HepG2 (cell line): Measurements from ENCODE around the gene CLCNKA. TPM values are rescaled to one million over a fixed set of nuclear protein-coding genes. Genes with fewer than 3 reads are reported as not detected.

Source experiments
- BHLHE40 ChIP-seq: IDR thresholded peaks from 2 replicates; pipeline ENCODE4 v1.6.1; 2011; ENCODE audit warnings: low read length, improper control_type of control experiment
- DNMT1 ChIP-seq: sonication (generic); formaldehyde crosslinking; IDR thresholded peaks from 2 replicates; pipeline ENCODE4 v1.5.1; 2020; ENCODE audit warnings: mild to moderate bottlenecking, missing genetic modification reagents
- EED ChIP-seq: sonication (generic); formaldehyde crosslinking; IDR thresholded peaks from 2 replicates; pipeline ENCODE4 v1.5.0; 2020; ENCODE audit warnings: mild to moderate bottlenecking, missing genetic modification reagents
- HDAC1 ChIP-seq: sonication (generic); formaldehyde crosslinking; IDR thresholded peaks from 2 replicates; pipeline ENCODE4 v1.5.1; 2020; ENCODE audit warnings: mild to moderate bottlenecking, missing genetic modification reagents
- HMG20A ChIP-seq: IDR thresholded peaks from 2 replicates; pipeline ENCODE4 v1.6.1; 2016; ENCODE audit warnings: borderline replicate concordance
- KMT2A ChIP-seq: sonication (generic); formaldehyde crosslinking; IDR thresholded peaks from 2 replicates; pipeline ENCODE4 v1.4.0; 2020; ENCODE audit warnings: missing genetic modification reagents
- NFIC ChIP-seq: IDR thresholded peaks from 2 replicates; pipeline ENCODE4 v1.6.1; 2012; ENCODE audit warnings: mild to moderate bottlenecking, low read length, inconsistent platforms
- PITX1 ChIP-seq: sonication (generic); formaldehyde crosslinking; IDR thresholded peaks from 2 replicates; pipeline ENCODE4 v1.5.1; 2020; ENCODE audit warnings: mild to moderate bottlenecking, missing genetic modification reagents
- RXRA ChIP-seq: sonication (generic); formaldehyde crosslinking; IDR thresholded peaks from 2 replicates; pipeline ENCODE4 v1.5.1; 2020; ENCODE audit warnings: missing genetic modification reagents
- TEAD3 ChIP-seq: optimal IDR thresholded peaks from 2 replicates; pipeline ENCODE3; 2016; ENCODE audit warnings: borderline replicate concordance
- TEF ChIP-seq: sonication (generic); formaldehyde crosslinking; IDR thresholded peaks from 2 replicates; pipeline ENCODE4 v1.5.0; 2020; ENCODE audit warnings: missing genetic modification reagents
- TGIF2 ChIP-seq: IDR thresholded peaks from 2 replicates; pipeline ENCODE4 v1.6.1; 2016; ENCODE audit warnings: control low read depth, missing compliant biosample characterization
- ZBTB10 ChIP-seq: sonication (generic); formaldehyde crosslinking; IDR thresholded peaks from 2 replicates; pipeline ENCODE4 v1.4.0; 2020; ENCODE audit warnings: missing genetic modification reagents, borderline replicate concordance
- ZBTB21 ChIP-seq: sonication (generic); formaldehyde crosslinking; IDR thresholded peaks from 2 replicates; pipeline ENCODE4 v1.4.0; 2020; ENCODE audit warnings: missing genetic modification reagents
- ZBTB49 ChIP-seq: sonication (generic); formaldehyde crosslinking; IDR thresholded peaks from 2 replicates; pipeline ENCODE4 v1.4.0; 2020; ENCODE audit warnings: missing genetic modification reagents, borderline replicate concordance
- ZFP41 ChIP-seq: sonication (generic); formaldehyde crosslinking; IDR thresholded peaks from 2 replicates; pipeline ENCODE4 v1.4.0; 2020; ENCODE audit warnings: mild to moderate bottlenecking, missing genetic modification reagents, borderline replicate concordance
- ZFP62 ChIP-seq: sonication (generic); formaldehyde crosslinking; IDR thresholded peaks from 2 replicates; pipeline ENCODE4 v1.4.0; 2020; ENCODE audit warnings: missing genetic modification reagents
- ZNF333 ChIP-seq: sonication (generic); formaldehyde crosslinking; IDR thresholded peaks from 2 replicates; pipeline ENCODE4 v1.4.0; 2020; ENCODE audit warnings: mild to moderate bottlenecking, missing genetic modification reagents, borderline replicate concordance
- ZNF432 ChIP-seq: sonication (generic); formaldehyde crosslinking; IDR thresholded peaks from 2 replicates; pipeline ENCODE4 v1.5.0; 2020; ENCODE audit warnings: missing genetic modification reagents, mild to moderate bottlenecking, borderline replicate concordance
- ZNF556 ChIP-seq: sonication (generic); formaldehyde crosslinking; IDR thresholded peaks from 2 replicates; pipeline ENCODE4 v1.4.0; 2020; ENCODE audit warnings: mild to moderate bottlenecking, missing genetic modification reagents, borderline replicate concordance
- ZNF569 ChIP-seq: sonication (generic); formaldehyde crosslinking; IDR thresholded peaks from 2 replicates; pipeline ENCODE4 v1.5.0; 2020; ENCODE audit warnings: mild to moderate bottlenecking, missing genetic modification reagents, moderate library complexity, borderline replicate concordance
- ZNF616 ChIP-seq: sonication (generic); formaldehyde crosslinking; IDR thresholded peaks from 2 replicates; pipeline ENCODE4 v1.5.0; 2020; ENCODE audit warnings: low read depth, mild to moderate bottlenecking, missing genetic modification reagents
- polyA plus RNA-seq, 8 experiments: library from polyadenylated mRNA; depleted of rRNA in 3 of 8; stranded (reverse) in 7 of 8; unstranded in 1 of 8; fragments of >200 nt; fragmentation: Illumina TruSeq in 4 of 8; extraction: Trizol in 4 of 8; gene quantifications; 2 replicates each; pipeline versions ENCODE4 v1.2.1 to v1.2.3, GENCODE V29; 2011 to 2016; ENCODE audit warnings: low read depth in 4 of 8, missing spikeins in 1 of 8, mixed read lengths in 1 of 8; ENCODE audit not compliant: insufficient read depth in 1 of 8
- total RNA-seq, 5 experiments: library from RNA; depleted of rRNA; stranded (reverse); fragments of >200 nt; fragmentation: Illumina TruSeq; extraction: Trizol; gene quantifications; 2 replicates each; pipeline ENCODE4 v1.2.3, GENCODE V29; 2016; ENCODE audit warnings: low read depth in 1 of 5
- TF ChIP-seq, protein P1 (sequence below): sonication (generic); formaldehyde crosslinking; IDR thresholded peaks from 2 replicates; pipeline ENCODE4 v1.4.0; 2020; ENCODE audit warnings: mild to moderate bottlenecking, missing genetic modification reagents
- TF ChIP-seq, protein P2 (sequence below): sonication (generic); formaldehyde crosslinking; IDR thresholded peaks from 2 replicates; pipeline ENCODE4 v1.9.0; 2021; ENCODE audit warnings: missing genetic modification reagents, borderline replicate concordance

The CLCNKA gene
- total and polyA plus RNA-seq, 2 of the 13 experiments (the other 11 are each of a cell fraction or from before 2014, with no cell fraction given), result 0.03 TPM; not detected in 1

DNA sequence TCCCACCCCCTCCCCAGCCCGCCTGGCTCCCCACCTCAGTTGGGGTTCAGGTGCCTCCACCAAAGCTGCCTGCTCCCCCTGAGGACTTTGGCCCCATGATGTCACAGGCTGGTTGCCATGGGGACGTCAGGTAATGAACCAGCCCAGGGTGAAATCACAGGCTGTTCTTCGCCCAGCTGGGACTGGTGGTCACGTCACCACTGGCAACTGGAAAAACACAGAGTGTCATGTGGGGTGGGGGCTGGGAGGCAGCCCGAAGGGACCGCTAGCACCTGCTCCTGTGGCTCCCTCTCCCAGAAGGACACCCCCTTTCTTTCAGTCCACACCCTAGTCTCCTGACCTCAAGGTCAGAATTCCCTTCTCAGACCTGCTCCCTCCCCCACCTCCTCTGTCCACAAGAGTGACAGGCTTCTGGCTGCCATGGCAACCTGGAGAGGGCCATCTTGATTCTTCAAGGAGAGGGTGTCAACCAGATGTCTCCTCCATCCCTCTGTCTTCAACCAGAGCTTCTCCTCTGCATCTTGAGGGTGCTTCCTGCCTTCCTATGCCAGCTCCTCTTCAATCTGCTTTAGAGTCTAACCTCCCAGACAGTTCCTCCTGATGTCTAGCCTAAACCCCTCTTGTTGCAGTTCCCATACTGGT is 45.4 kb downstream of the CLCNKA start (continued):
- TF ChIP-seq ZBTB10 (CRISPR knock-in tag) (peak; percentile 88; the same call in 1 of the 2 replicates), NFIC (no peak), ZNF432 (CRISPR knock-in tag) (no peak), ZNF333 (CRISPR knock-in tag) (no peak), PITX1 (CRISPR knock-in tag) (no peak), BHLHE40 (peak; percentile 37; the same call in 1 of the 2 replicates), ZFP62 (CRISPR knock-in tag) (no peak), TGIF2 (no peak), HMG20A (CRISPR knock-in tag) (no peak), ZFP41 (CRISPR knock-in tag) (no peak), ZNF616 (CRISPR knock-in tag) (no peak), HDAC1 (CRISPR knock-in tag) (peak; percentile 28; the same call in 1 of the 2 replicates), KMT2A (CRISPR knock-in tag) (no peak), TEF (no peak), ZBTB49 (no peak), DNMT1 (CRISPR knock-in tag) (no peak), RXRA (CRISPR knock-in tag) (0 out of 2 replicates have a peak, but pooled peaks have one; percentile 12), ZNF556 (CRISPR knock-in tag) (no peak), EED (no peak), ZBTB21 (peak; percentile 47; the same call in 1 of the 2 replicates), ZNF569 (CRISPR knock-in tag) (no peak), TEAD3 (CRISPR knock-in tag) (peak; percentile 13)
- TF ChIP-seq, protein P1, sequence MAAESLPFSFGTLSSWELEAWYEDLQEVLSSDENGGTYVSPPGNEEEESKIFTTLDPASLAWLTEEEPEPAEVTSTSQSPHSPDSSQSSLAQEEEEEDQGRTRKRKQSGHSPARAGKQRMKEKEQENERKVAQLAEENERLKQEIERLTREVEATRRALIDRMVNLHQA (CRISPR knock-in tag), result no peak
- TF ChIP-seq, protein P2, sequence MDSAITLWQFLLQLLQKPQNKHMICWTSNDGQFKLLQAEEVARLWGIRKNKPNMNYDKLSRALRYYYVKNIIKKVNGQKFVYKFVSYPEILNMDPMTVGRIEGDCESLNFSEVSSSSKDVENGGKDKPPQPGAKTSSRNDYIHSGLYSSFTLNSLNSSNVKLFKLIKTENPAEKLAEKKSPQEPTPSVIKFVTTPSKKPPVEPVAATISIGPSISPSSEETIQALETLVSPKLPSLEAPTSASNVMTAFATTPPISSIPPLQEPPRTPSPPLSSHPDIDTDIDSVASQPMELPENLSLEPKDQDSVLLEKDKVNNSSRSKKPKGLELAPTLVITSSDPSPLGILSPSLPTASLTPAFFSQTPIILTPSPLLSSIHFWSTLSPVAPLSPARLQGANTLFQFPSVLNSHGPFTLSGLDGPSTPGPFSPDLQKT (CRISPR knock-in tag), result no peak
